ENCODE measurements around the gene MUC2. TPM values are rescaled to one million over a fixed set of nuclear protein-coding genes. Genes with fewer than 3 reads are reported as not detected.
A peak's percentile ranks its signal among the peaks of the same experiment; 100 is the strongest.

Gene MUC2
- total and polyA plus RNA-seq, 2 of the 13 experiments (the other 11 are each of a cell fraction or from before 2014, with no cell fraction given): not detected

- FAIRE-seq: no peak
- TF ChIP-seq, protein P1, sequence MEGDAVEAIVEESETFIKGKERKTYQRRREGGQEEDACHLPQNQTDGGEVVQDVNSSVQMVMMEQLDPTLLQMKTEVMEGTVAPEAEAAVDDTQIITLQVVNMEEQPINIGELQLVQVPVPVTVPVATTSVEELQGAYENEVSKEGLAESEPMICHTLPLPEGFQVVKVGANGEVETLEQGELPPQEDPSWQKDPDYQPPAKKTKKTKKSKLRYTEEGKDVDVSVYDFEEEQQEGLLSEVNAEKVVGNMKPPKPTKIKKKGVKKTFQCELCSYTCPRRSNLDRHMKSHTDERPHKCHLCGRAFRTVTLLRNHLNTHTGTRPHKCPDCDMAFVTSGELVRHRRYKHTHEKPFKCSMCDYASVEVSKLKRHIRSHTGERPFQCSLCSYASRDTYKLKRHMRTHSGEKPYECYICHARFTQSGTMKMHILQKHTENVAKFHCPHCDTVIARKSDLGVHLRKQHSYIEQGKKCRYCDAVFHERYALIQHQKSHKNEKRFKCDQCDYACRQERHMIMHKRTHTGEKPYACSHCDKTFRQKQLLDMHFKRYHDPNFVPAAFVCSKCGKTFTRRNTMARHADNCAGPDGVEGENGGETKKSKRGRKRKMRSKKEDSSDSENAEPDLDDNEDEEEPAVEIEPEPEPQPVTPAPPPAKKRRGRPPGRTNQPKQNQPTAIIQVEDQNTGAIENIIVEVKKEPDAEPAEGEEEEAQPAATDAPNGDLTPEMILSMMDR (CRISPR knock-in tag; IDR thresholded peaks at IDR 0.05): peak; percentile 41
- no peak for TF ChIP-seq ZNF326 (CRISPR knock-in tag; IDR thresholded peaks at IDR 0.05; ENCODE audit: borderline replicate concordance)
- TF ChIP-seq STAG1 (CRISPR knock-in tag; IDR thresholded peaks at IDR 0.05): peak; percentile 36
- intact Hi-C loops (cut with micrococcal nuclease; ENCODE audit: unreplicated experiment) (no loop called here), in situ Hi-C loops (cut with HindIII; ENCODE audit: extremely low pct_ligation_motif_present, low pct_unique_long_range_greater_than_20kb) (no loop called here)
- no peak for DNase-seq (ENCODE audit: low spot score)
- Histone ChIP-seq H3K36me3 (replicated peaks in 1 of 2; ENCODE audit: control insufficient read depth in 1 of 2, insufficient read depth in 2 of 2, low read length in 2 of 2) (no peaks in the 10 kb centered on the region), H3K4me3 (replicated peaks in 1 of 3; ENCODE audit: insufficient read depth in 1 of 3, low read depth in 2 of 3, low read length in 3 of 3) (no peak overlapping the region), H3K9me3 (ENCODE audit: low read length) (no peaks in the 10 kb centered on the region), H4K20me1 (ENCODE audit: insufficient read depth, low read length) (no peaks in the 10 kb centered on the region), H3K4me1 (ENCODE audit: insufficient read depth, low read length) (no peaks in the 10 kb centered on the region), H3K4me2 (ENCODE audit: low read depth, low read length) (no peak overlapping the region), H3K27me3 (ENCODE audit: control insufficient read depth in 1 of 2, insufficient read depth in 2 of 2, low read length in 2 of 2) (peaks cover 16 to 82% of the 10 kb centered on the region in 2 experiments), H3K27ac (ENCODE audit: extremely low read length, insufficient read depth, low read length) (no peak overlapping the region), H3K79me2 (ENCODE audit: insufficient read depth, low read length) (no peaks in the 10 kb centered on the region), H2AFZ (ENCODE audit: low read length) (no peak overlapping the region), H3K9ac (ENCODE audit: insufficient read depth, low read depth, low read length) (no peak overlapping the region)
- CTCF ChIA-PET (ENCODE audit: low intra/inter-chr PET ratio, low total read pairs): no interaction called here
- POLR2A ChIA-PET: no interaction called here
- BruUV-seq (replicated peaks): no TSS peak
- no peak for ATAC-seq
- WGBS (ENCODE audit: low lambda C conversion rate): 28% methylated on average over 23 of the region's 25 CpGs
Observed at GRCh38 chr11:1048375-1049070, 26.2 kb upstream of the MUC2 start.

DNA sequence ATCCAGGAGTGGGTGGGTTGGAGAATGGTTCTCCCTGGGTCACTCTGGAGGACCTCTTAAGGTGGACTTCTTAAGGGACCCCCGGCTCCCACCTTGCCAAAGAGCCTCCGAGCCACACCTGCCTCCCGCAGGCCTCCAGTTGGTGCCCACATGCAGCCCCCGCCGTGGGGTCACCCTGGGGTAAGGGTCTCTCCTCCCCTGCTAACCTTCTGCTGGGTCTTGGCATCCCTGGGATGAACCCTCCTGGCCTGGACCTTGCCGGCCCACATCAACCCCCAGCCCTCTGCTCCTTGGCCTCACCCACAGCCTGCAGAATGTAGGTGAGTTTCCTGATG, 25.6 kb upstream of the MUC2 start:
- Histone ChIP-seq H3K27me3 (ENCODE audit: control insufficient read depth in 1 of 2, insufficient read depth in 2 of 2, low read length in 2 of 2) (peaks cover 18 to 82% of the 10 kb centered on the region in 2 experiments), H3K79me2 (ENCODE audit: insufficient read depth, low read length) (no peaks in the 10 kb centered on the region), H3K4me2 (ENCODE audit: low read depth, low read length) (no peak overlapping the region), H3K27ac (ENCODE audit: extremely low read length, insufficient read depth, low read length) (no peak overlapping the region), H3K9ac (ENCODE audit: insufficient read depth, low read depth, low read length) (no peak overlapping the region), H3K9me3 (ENCODE audit: low read length) (no peaks in the 10 kb centered on the region), H4K20me1 (ENCODE audit: insufficient read depth, low read length) (no peaks in the 10 kb centered on the region), H3K4me3 (replicated peaks in 1 of 3; ENCODE audit: insufficient read depth in 1 of 3, low read depth in 2 of 3, low read length in 3 of 3) (no peak overlapping the region), H3K4me1 (ENCODE audit: insufficient read depth, low read length) (no peaks in the 10 kb centered on the region), H2AFZ (ENCODE audit: low read length) (no peak overlapping the region), H3K36me3 (replicated peaks in 1 of 2; ENCODE audit: control insufficient read depth in 1 of 2, insufficient read depth in 2 of 2, low read length in 2 of 2) (no peaks in the 10 kb centered on the region)
- ChIA-PET POLR2A (no interaction called here), CTCF (ENCODE audit: low intra/inter-chr PET ratio, low total read pairs) (no interaction called here)
- intact Hi-C loops (cut with micrococcal nuclease; ENCODE audit: unreplicated experiment): no loop called here
- FAIRE-seq (no peak), DNase-seq (ENCODE audit: low spot score) (no peak), ATAC-seq (no peak)
- TF ChIP-seq TAF15 (IDR thresholded peaks at IDR 0.05; ENCODE audit: low read depth, low read length, poor library complexity, severe bottlenecking): no peak
- TF ChIP-seq, protein P2, sequence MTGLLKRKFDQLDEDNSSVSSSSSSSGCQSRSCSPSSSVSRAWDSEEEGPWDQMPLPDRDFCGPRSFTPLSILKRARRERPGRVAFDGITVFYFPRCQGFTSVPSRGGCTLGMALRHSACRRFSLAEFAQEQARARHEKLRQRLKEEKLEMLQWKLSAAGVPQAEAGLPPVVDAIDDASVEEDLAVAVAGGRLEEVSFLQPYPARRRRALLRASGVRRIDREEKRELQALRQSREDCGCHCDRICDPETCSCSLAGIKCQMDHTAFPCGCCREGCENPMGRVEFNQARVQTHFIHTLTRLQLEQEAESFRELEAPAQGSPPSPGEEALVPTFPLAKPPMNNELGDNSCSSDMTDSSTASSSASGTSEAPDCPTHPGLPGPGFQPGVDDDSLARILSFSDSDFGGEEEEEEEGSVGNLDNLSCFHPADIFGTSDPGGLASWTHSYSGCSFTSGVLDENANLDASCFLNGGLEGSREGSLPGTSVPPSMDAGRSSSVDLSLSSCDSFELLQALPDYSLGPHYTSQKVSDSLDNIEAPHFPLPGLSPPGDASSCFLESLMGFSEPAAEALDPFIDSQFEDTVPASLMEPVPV (CRISPR knock-in tag; IDR thresholded peaks at IDR 0.05): no peak
- TF ChIP-seq, protein P3, sequence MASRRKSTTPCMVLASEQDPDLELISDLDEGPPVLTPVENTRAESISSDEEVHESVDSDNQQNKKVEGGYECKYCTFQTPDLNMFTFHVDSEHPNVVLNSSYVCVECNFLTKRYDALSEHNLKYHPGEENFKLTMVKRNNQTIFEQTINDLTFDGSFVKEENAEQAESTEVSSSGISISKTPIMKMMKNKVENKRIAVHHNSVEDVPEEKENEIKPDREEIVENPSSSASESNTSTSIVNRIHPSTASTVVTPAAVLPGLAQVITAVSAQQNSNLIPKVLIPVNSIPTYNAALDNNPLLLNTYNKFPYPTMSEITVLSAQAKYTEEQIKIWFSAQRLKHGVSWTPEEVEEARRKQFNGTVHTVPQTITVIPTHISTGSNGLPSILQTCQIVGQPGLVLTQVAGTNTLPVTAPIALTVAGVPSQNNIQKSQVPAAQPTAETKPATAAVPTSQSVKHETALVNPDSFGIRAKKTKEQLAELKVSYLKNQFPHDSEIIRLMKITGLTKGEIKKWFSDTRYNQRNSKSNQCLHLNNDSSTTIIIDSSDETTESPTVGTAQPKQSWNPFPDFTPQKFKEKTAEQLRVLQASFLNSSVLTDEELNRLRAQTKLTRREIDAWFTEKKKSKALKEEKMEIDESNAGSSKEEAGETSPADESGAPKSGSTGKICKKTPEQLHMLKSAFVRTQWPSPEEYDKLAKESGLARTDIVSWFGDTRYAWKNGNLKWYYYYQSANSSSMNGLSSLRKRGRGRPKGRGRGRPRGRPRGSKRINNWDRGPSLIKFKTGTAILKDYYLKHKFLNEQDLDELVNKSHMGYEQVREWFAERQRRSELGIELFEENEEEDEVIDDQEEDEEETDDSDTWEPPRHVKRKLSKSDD (CRISPR knock-in tag; IDR thresholded peaks at IDR 0.05; ENCODE audit: low read depth): no peak
- in situ Hi-C loops (cut with HindIII; ENCODE audit: extremely low pct_ligation_motif_present, low pct_unique_long_range_greater_than_20kb): no loop called here
- WGBS (ENCODE audit: low lambda C conversion rate): 22% methylated on average over 3 of the region's 6 CpGs
- no TSS peak for BruUV-seq (replicated peaks)

Measured in HepG2 (cell line).